Activated naive CD4-positive, alpha-beta T cell treated with anti-CD3 and anti-CD28 coated beads, Interleukin-2, amount 10 ng/mL, durations not matched to agents 7 days and 5 days (primary cell): ENCODE measurements around the gene STAP2.
A peak's percentile ranks its signal among the peaks of the same experiment; 100 is the strongest.

Experiments used
- CTCF ChIA-PET: fragments of 350-600 bp; sonication (Branson Sonifier 250); formaldehyde crosslinking; loops from one replicate; lab custom pipeline; 2021; ENCODE audit warnings: antibody characterized with exemption; lab: Charles Lee
- DNase-seq: peaks from one replicate; pipeline ENCODE4 v3.0.0-alpha.2; 2020
- H3K27ac Mint-ChIP-seq: one replicate; pipeline ENCODE4 v1.8.0; 2021; ENCODE audit warnings: mild to moderate bottlenecking, moderate library complexity, mixed read lengths
- H3K27me3 Mint-ChIP-seq: one replicate; pipeline ENCODE4 v1.8.0; 2021; ENCODE audit warnings: mild to moderate bottlenecking, mixed read lengths
- H3K36me3 Mint-ChIP-seq: one replicate; pipeline ENCODE4 v1.8.0; 2021; ENCODE audit warnings: mixed read lengths
- H3K4me1 Mint-ChIP-seq: one replicate; pipeline ENCODE4 v1.8.0; 2021; ENCODE audit warnings: mixed read lengths
- H3K4me3 Mint-ChIP-seq: one replicate; pipeline ENCODE4 v1.8.0; 2021; ENCODE audit warnings: mild to moderate bottlenecking, moderate library complexity, mixed read lengths
- H3K9me3 Mint-ChIP-seq: one replicate; pipeline ENCODE4 v1.8.0; 2021; ENCODE audit warnings: mixed read lengths

STAP2 gene

GRCh38 chr19:4322942-4323665, 15.5 kb downstream of the STAP2 start:
- Mint-ChIP-seq H3K4me3 (no peak overlapping the region), H3K36me3 (peaks cover 11% of the 10 kb centered on the region), H3K9me3 (peaks cover 29% of the 10 kb centered on the region), H3K27me3 (peaks cover 21% of the 10 kb centered on the region), H3K4me1 (peaks cover 18% of the 10 kb centered on the region), H3K27ac (no peak overlapping the region)
- no peak for DNase-seq
- CTCF ChIA-PET = interaction anchor here (1.3 to 1.8 kb wide), 3 partner anchors 10 to 55 kb away, joined by 3 to 5 read pairs (median 3); no protein-coding TSS in a partner anchor

- Mint-ChIP-seq H3K27ac (no peak overlapping the region), H3K4me1 (no peaks in the 10 kb centered on the region), H3K27me3 (no peaks in the 10 kb centered on the region), H3K9me3 (peaks cover 29% of the 10 kb centered on the region), H3K4me3 (no peak overlapping the region), H3K36me3 (peaks cover 13% of the 10 kb centered on the region)
- CTCF ChIA-PET = interaction anchor here (2.8 kb wide), 1 partner anchor 32 kb away, joined by 12 read pairs; no protein-coding TSS in a partner anchor
- DNase-seq = no peak
These were observed 18.2 kb downstream of the STAP2 start for GRCh38 chr19:4320419-4320818.

GRCh38 chr19:4319067-4319718, 19.4 kb downstream of the STAP2 start:
- Mint-ChIP-seq H3K27ac (no peak overlapping the region), H3K4me3 (no peak overlapping the region), H3K9me3 (peaks cover 29% of the 10 kb centered on the region), H3K27me3 (no peaks in the 10 kb centered on the region), H3K36me3 (peaks cover 13% of the 10 kb centered on the region), H3K4me1 (no peaks in the 10 kb centered on the region)
- CTCF ChIA-PET = interaction anchor here (2.8 kb wide), 1 partner anchor 33 kb away, joined by 12 read pairs; no protein-coding TSS in a partner anchor
- DNase-seq = no peak

- H3K4me1 Mint-ChIP-seq = no peaks in the 10 kb centered on the region
- peaks cover 29% of the 10 kb centered on the region for H3K9me3 Mint-ChIP-seq
- H3K27me3 Mint-ChIP-seq = no peaks in the 10 kb centered on the region
- DNase-seq = no peak
- peaks cover 13% of the 10 kb centered on the region for H3K36me3 Mint-ChIP-seq
- H3K4me3 Mint-ChIP-seq = no peak overlapping the region
- CTCF ChIA-PET = no interaction called here
- peak overlapping the region; percentile 33 for H3K27ac Mint-ChIP-seq
These were observed 20.2 kb downstream of the STAP2 start for GRCh38 chr19:4318460-4318859.

GRCh38 chr19:4316956-4317355, 21.7 kb downstream of the STAP2 start:
- Mint-ChIP-seq H3K27me3 (no peaks in the 10 kb centered on the region), H3K9me3 (peaks cover 26% of the 10 kb centered on the region), H3K27ac (no peak overlapping the region), H3K36me3 (peaks cover 13% of the 10 kb centered on the region), H3K4me1 (no peaks in the 10 kb centered on the region), H3K4me3 (no peak overlapping the region)
- CTCF ChIA-PET = no interaction called here
- DNase-seq = no peak

GRCh38 chr19:4313847-4314490, 24.7 kb downstream of the STAP2 start:
- Mint-ChIP-seq H3K4me1 (no peaks in the 10 kb centered on the region), H3K9me3 (peaks cover 5% of the 10 kb centered on the region), H3K36me3 (peaks cover 10% of the 10 kb centered on the region), H3K27ac (no peak overlapping the region), H3K4me3 (no peak overlapping the region), H3K27me3 (no peaks in the 10 kb centered on the region)
- CTCF ChIA-PET = no interaction called here
- no peak for DNase-seq

- Mint-ChIP-seq H3K9me3 (no peaks in the 10 kb centered on the region), H3K36me3 (peaks cover 2% of the 10 kb centered on the region), H3K27ac (no peak overlapping the region), H3K27me3 (peaks cover 3% of the 10 kb centered on the region), H3K4me3 (no peak overlapping the region), H3K4me1 (peaks cover 4% of the 10 kb centered on the region)
- CTCF ChIA-PET = no interaction called here
- no peak for DNase-seq
These were observed 28.1 kb downstream of the STAP2 start for GRCh38 chr19:4310247-4311121.

GRCh38 chr19:4305659-4306058, 33.0 kb downstream of the STAP2 start:
- DNase-seq = no peak
- CTCF ChIA-PET = interaction anchor here (1.3 kb wide), 1 partner anchor 19 kb away, joined by 3 read pairs; no protein-coding TSS in a partner anchor
- Mint-ChIP-seq H3K4me1 (peaks cover 41% of the 10 kb centered on the region), H3K4me3 (peak overlapping the region; percentile 66), H3K27ac (no peak overlapping the region), H3K27me3 (peaks cover 3% of the 10 kb centered on the region), H3K9me3 (no peaks in the 10 kb centered on the region), H3K36me3 (peaks cover under 1% of the 10 kb centered on the region)

- H3K9me3 Mint-ChIP-seq = no peaks in the 10 kb centered on the region
- H3K4me3 Mint-ChIP-seq = peak overlapping the region; percentile 66
- CTCF ChIA-PET = no interaction called here
- H3K27ac Mint-ChIP-seq = no peak overlapping the region
- H3K27me3 Mint-ChIP-seq = peaks cover 3% of the 10 kb centered on the region
- peaks cover 44% of the 10 kb centered on the region for H3K4me1 Mint-ChIP-seq
- no peak for DNase-seq
- peaks cover 3% of the 10 kb centered on the region for H3K36me3 Mint-ChIP-seq
These were observed 33.4 kb downstream of the STAP2 start for GRCh38 chr19:4305257-4305612.

GRCh38 chr19:4304538-4305256, 33.9 kb downstream of the STAP2 start, which contains the start of gene FSD1:
Gene FSD1, plus strand, starts transcription at chr19:4304598. Its CDS starts 149 bp downstream, at chr19:4304747.
- Mint-ChIP-seq H3K4me1 (peaks cover 47% of the 10 kb centered on the region), H3K36me3 (peaks cover 3% of the 10 kb centered on the region), H3K4me3 (peak within 1 kb of the TSS; percentile 66), H3K27me3 (peaks cover 3% of the 10 kb centered on the region), H3K9me3 (no peaks in the 10 kb centered on the region), H3K27ac (peak within 1 kb of the TSS; percentile 84)
- peak; percentile 83 for DNase-seq
- CTCF ChIA-PET = interaction anchor here (1.3 kb wide), 1 partner anchor 38 kb away, joined by 5 read pairs; no protein-coding TSS in a partner anchor

- no peak for DNase-seq
- Mint-ChIP-seq H3K4me1 (peaks cover 50% of the 10 kb centered on the region), H3K9me3 (no peaks in the 10 kb centered on the region), H3K27ac (peak overlapping the region; percentile 84), H3K36me3 (peaks cover 3% of the 10 kb centered on the region), H3K27me3 (peaks cover 3% of the 10 kb centered on the region), H3K4me3 (peak overlapping the region; percentile 60)
- CTCF ChIA-PET = interaction anchor here (0.7 to 1.3 kb wide), 2 partner anchors 37 to 67 kb away, joined by 3 to 5 read pairs; no protein-coding TSS in a partner anchor
These were observed 34.6 kb downstream of the STAP2 start for GRCh38 chr19:4303819-4304537.

GRCh38 chr19:4302243-4302640, 36.4 kb downstream of the STAP2 start, which contains the start of gene TMIGD2:
Gene TMIGD2, minus strand, starts transcription at chr19:4302389. Its CDS starts 4 bp downstream, at chr19:4302385.
- peak within 1 kb of the TSS; percentile 84 for H3K4me3 Mint-ChIP-seq
- CTCF ChIA-PET = interaction anchor here (0.9 kb wide), 1 partner anchor 35 kb away, joined by 3 read pairs; no protein-coding TSS in a partner anchor
- DNase-seq = peak; percentile 63
- peaks cover 3% of the 10 kb centered on the region for H3K27me3 Mint-ChIP-seq
- peaks cover 6% of the 10 kb centered on the region for H3K36me3 Mint-ChIP-seq
- peak within 1 kb of the TSS; percentile 94 for H3K27ac Mint-ChIP-seq
- H3K9me3 Mint-ChIP-seq = no peaks in the 10 kb centered on the region
- H3K4me1 Mint-ChIP-seq = peaks cover 57% of the 10 kb centered on the region
